GM11168 (cell line): ENCODE data around the gene CXorf51B.
"Not testable (repeated sequence)": the region's sequence is repeated elsewhere in the genome, so short reads cannot be mapped to it uniquely, and the experiment has no call there.

Source experiments
- in situ Hi-C: fragments of 300-500 bp; cut with MboI; formaldehyde crosslinking; loops from one replicate; pipeline ENCODE4 v1.12.0; 2022; ENCODE audit warnings: low sequenced_read_pairs; ENCODE audit not compliant: unreplicated experiment

CXorf51B gene

GRCh38 chrX:146809471-146809870 lies at the start of gene CXorf51B:
TSS of gene CXorf51B (plus strand) at chrX:146809771. CDS start at chrX:146809792, 21 bp downstream.
- in situ Hi-C loops = not testable (repeated sequence)

- in situ Hi-C loops = not testable (repeated sequence)
Measured at GRCh38 chrX:146814644-146815043, 5.1 kb downstream of the CXorf51B start, which contains the start of gene CXorf51A. TSS of gene CXorf51A (minus strand) at chrX:146814744. CDS start at chrX:146814723, 21 bp downstream.

- in situ Hi-C loops = no loop called here
Measured at GRCh38 chrX:146831994-146832393, 22.4 kb downstream of the CXorf51B start.

GRCh38 chrX:146854281-146854680 lies 44.7 kb downstream of the CXorf51B start:
- in situ Hi-C loops = no loop called here
